HCT116 (cell line): Measurements from ENCODE around the gene IGLL1.

Experiments
- EZH2phosphoT487 ChIP-seq: fragments of 200-600 bp; IDR thresholded peaks from 2 replicates; pipeline ENCODE4 v1.6.1; 2018; ENCODE audit warnings: antibody characterized with exemption, borderline replicate concordance
- POLR2A ChIP-seq: IDR thresholded peaks from 2 replicates; pipeline ENCODE4 v1.7.0; 2011; ENCODE audit warnings: borderline replicate concordance; ENCODE audit not compliant: insufficient read depth, insufficient read length; ENCODE audit errors: extremely low read depth
- SIN3A ChIP-seq: IDR thresholded peaks from 2 replicates; pipeline ENCODE4 v1.6.1; 2012; ENCODE audit warnings: low read depth
- TF ChIP-seq, protein P1 (sequence below), 3 experiments: fragments of 200-600 bp in 1 of 3; sonication (generic) in 1 of 3; IDR thresholded peaks in 2 of 3; conservative IDR thresholded peaks in 1 of 3; 2 replicates each; pipeline ENCODE4 v1.5.1; 2012 to 2017; ENCODE audit warnings: low read depth in 2 of 3, low read length in 2 of 3, antibody characterized with exemption in 1 of 3, borderline replicate concordance in 1 of 3, control low read depth in 1 of 3, mild to moderate bottlenecking in 1 of 3, mixed read lengths in 1 of 3, mixed run types in 1 of 3, moderate library complexity in 1 of 3; ENCODE audit not compliant: insufficient read depth in 1 of 3
- TF ChIP-seq, protein P2 (sequence below): IDR thresholded peaks from 2 replicates; pipeline ENCODE4 v1.6.1; 2012

DNA sequence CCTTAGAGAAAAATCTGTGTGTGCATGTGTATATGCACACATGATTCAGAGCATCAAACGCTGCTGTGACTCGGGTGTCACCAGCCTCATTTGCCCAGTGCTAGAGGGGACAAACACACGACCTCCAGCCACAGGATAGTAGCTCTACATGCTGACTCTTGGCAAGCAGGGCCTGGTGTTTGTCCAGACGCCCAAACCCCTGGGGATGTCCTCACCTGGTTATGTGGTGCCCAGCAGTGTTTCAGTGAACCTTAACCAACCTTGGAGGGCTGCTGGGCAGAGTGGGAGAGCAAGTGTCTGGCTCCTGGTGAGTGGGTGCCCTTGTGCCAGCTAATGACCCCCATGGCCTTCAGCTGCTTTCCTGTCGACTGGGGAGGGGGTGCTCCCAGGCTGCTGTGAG, 26.7 kb downstream of the IGLL1 start:
- TF ChIP-seq, protein P1, sequence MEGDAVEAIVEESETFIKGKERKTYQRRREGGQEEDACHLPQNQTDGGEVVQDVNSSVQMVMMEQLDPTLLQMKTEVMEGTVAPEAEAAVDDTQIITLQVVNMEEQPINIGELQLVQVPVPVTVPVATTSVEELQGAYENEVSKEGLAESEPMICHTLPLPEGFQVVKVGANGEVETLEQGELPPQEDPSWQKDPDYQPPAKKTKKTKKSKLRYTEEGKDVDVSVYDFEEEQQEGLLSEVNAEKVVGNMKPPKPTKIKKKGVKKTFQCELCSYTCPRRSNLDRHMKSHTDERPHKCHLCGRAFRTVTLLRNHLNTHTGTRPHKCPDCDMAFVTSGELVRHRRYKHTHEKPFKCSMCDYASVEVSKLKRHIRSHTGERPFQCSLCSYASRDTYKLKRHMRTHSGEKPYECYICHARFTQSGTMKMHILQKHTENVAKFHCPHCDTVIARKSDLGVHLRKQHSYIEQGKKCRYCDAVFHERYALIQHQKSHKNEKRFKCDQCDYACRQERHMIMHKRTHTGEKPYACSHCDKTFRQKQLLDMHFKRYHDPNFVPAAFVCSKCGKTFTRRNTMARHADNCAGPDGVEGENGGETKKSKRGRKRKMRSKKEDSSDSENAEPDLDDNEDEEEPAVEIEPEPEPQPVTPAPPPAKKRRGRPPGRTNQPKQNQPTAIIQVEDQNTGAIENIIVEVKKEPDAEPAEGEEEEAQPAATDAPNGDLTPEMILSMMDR (IDR thresholded peaks at IDR 0.05 in 2 of 3, conservative IDR thresholded peaks at IDR 0.05 in 1 of 3; ENCODE audit: borderline replicate concordance in 1 of 3, insufficient read depth in 1 of 3, low read depth in 2 of 3, low read length in 2 of 3): no peak
- TF ChIP-seq SIN3A (no peak), POLR2A (no peak), EZH2phosphoT487 (no peak)
- TF ChIP-seq, protein P2, sequence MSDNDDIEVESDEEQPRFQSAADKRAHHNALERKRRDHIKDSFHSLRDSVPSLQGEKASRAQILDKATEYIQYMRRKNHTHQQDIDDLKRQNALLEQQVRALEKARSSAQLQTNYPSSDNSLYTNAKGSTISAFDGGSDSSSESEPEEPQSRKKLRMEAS: no peak
